MM.1S (cell line): ENCODE results near the gene ADM5.

ENCODE experiments used
- DNase-seq: peaks from one replicate; pipeline ENCODE4 v3.0.0-alpha.2; 2015
- H2AFZ ChIP-seq: fragments of 300-600 bp; sonication (generic); 2 replicates; pipeline ENCODE4 v1.6.0; 2016; ENCODE audit warnings: antibody characterized with exemption, low read length
- H3F3A ChIP-seq: fragments of 300-600 bp; sonication (generic); 2 replicates; pipeline ENCODE4 v1.6.1; 2016; ENCODE audit warnings: mild to moderate bottlenecking, antibody characterized with exemption, low read length, moderate library complexity, mixed read lengths; ENCODE audit not compliant: insufficient read depth
- H3K27ac ChIP-seq: fragments of 300-600 bp; sonication (generic); 2 replicates; pipeline ENCODE4 v1.5.1; 2016; ENCODE audit warnings: mild to moderate bottlenecking, low read length
- H3K27me3 ChIP-seq: fragments of 300-600 bp; sonication (generic); replicated peaks from 2 replicates; pipeline ENCODE4 v1.6.0; 2016; ENCODE audit warnings: low read length; ENCODE audit not compliant: insufficient read depth
- H3K36me3 ChIP-seq: fragments of 300-600 bp; sonication (generic); replicated peaks from 2 replicates; pipeline ENCODE4 v1.6.1; 2016; ENCODE audit warnings: mild to moderate bottlenecking, low read length, mixed read lengths; ENCODE audit not compliant: insufficient read depth
- H3K4me1 ChIP-seq: fragments of 300-600 bp; sonication (generic); 2 replicates; pipeline ENCODE4 v1.6.1; 2016; ENCODE audit warnings: low read length, mixed read lengths
- H3K4me2 ChIP-seq: fragments of 300-600 bp; sonication (generic); 2 replicates; pipeline ENCODE4 v1.6.0; 2016; ENCODE audit warnings: low read depth, low read length
- H3K4me3 ChIP-seq: fragments of 300-600 bp; sonication (generic); 2 replicates; pipeline ENCODE4 v1.5.1; 2016; ENCODE audit warnings: low read length, mixed read lengths
- H3K79me2 ChIP-seq: fragments of 300-600 bp; sonication (generic); 2 replicates; pipeline ENCODE4 v1.6.1; 2016; ENCODE audit warnings: mixed run types, low read length, mixed read lengths
- H3K9ac ChIP-seq: fragments of 300-600 bp; sonication (generic); 2 replicates; pipeline ENCODE4 v1.6.1; 2016; ENCODE audit warnings: low read length, mixed read lengths
- H3K9me2 ChIP-seq: fragments of 300-600 bp; sonication (generic); replicated peaks from 2 replicates; pipeline ENCODE4 v1.6.1; 2016; ENCODE audit warnings: mild to moderate bottlenecking, low read length, mixed read lengths; ENCODE audit not compliant: insufficient read depth
- H3K9me3 ChIP-seq: fragments of 300-600 bp; sonication (generic); replicated peaks from 2 replicates; pipeline ENCODE4 v1.6.1; 2016; ENCODE audit warnings: mild to moderate bottlenecking, low read length, mixed read lengths; ENCODE audit not compliant: insufficient read depth
- H4K20me1 ChIP-seq: fragments of 300-600 bp; sonication (generic); 2 replicates; pipeline ENCODE4 v1.6.1; 2016; ENCODE audit warnings: mild to moderate bottlenecking, low read length, moderate library complexity, mixed read lengths; ENCODE audit not compliant: insufficient read depth
- CTCF ChIP-seq: fragments of 300-600 bp; sonication (generic); IDR thresholded peaks from 2 replicates; pipeline ENCODE4 v1.5.1; 2016; ENCODE audit warnings: antibody characterized with exemption, low read length, mixed read lengths
- EZH2 ChIP-seq: fragments of 300-600 bp; sonication (generic); optimal IDR thresholded peaks from 2 replicates; pipeline ENCODE3; 2017; ENCODE audit warnings: low read depth, mild to moderate bottlenecking, antibody characterized with exemption, low read length, mixed read lengths
- EZH2phosphoT487 ChIP-seq: fragments of 300-600 bp; sonication (generic); IDR thresholded peaks from 2 replicates; pipeline ENCODE4 v1.6.1; 2018; ENCODE audit warnings: antibody characterized with exemption, low read length

Gene ADM5

GRCh38 chr19:49677231-49677900 is 12.0 kb upstream of the ADM5 start, which contains the start of gene PRMT1:
Gene PRMT1, plus strand, starts transcription at chr19:49677271. Its CDS starts 10 bp downstream, at chr19:49677281.
- Histone ChIP-seq H3K4me2 (peak within 1 kb of the TSS; percentile 74), H3K27me3 (no peaks in the 10 kb centered on the region), H3K9me2 (no peaks in the 10 kb centered on the region), H3K4me1 (peaks cover 16% of the 10 kb centered on the region), H3K4me3 (peak within 1 kb of the TSS; percentile 99), H3K79me2 (peaks cover 52% of the 10 kb centered on the region), H3K27ac (peak within 1 kb of the TSS; percentile 96), H3K9me3 (no peaks in the 10 kb centered on the region), H4K20me1 (peaks cover 9% of the 10 kb centered on the region; the same call in 1 of the 2 replicates), H3K9ac (peak within 1 kb of the TSS; percentile 100), H3F3A (peaks cover 51% of the 10 kb centered on the region), H3K36me3 (peaks cover 6% of the 10 kb centered on the region; the same call in 1 of the 2 replicates), H2AFZ (peak within 1 kb of the TSS; percentile 59)
- TF ChIP-seq EZH2phosphoT487 (no peak), EZH2 (no peak)
- peak; percentile 44 for DNase-seq

- Histone ChIP-seq H3F3A (peaks cover 51% of the 10 kb centered on the region), H3K9me2 (no peaks in the 10 kb centered on the region), H3K9me3 (no peaks in the 10 kb centered on the region), H3K27ac (peak overlapping the region; percentile 96), H3K4me2 (peak overlapping the region; percentile 74), H2AFZ (no peak overlapping the region), H3K36me3 (peaks cover 6% of the 10 kb centered on the region; the same call in 1 of the 2 replicates), H3K4me3 (peak overlapping the region; percentile 99), H3K79me2 (peaks cover 54% of the 10 kb centered on the region), H3K27me3 (no peaks in the 10 kb centered on the region), H4K20me1 (peaks cover 9% of the 10 kb centered on the region; the same call in 1 of the 2 replicates), H3K9ac (peak overlapping the region; percentile 100), H3K4me1 (peaks cover 16% of the 10 kb centered on the region)
- DNase-seq: peak; percentile 75
- TF ChIP-seq CTCF: peak; percentile 72
- no peak for TF ChIP-seq EZH2phosphoT487
These were observed 11.3 kb upstream of the ADM5 start for GRCh38 chr19:49677901-49678674.

- Histone ChIP-seq H3K27me3 (no peaks in the 10 kb centered on the region), H3F3A (peaks cover 43% of the 10 kb centered on the region), H3K4me2 (peak overlapping the region; percentile 74; the same call in 1 of the 2 replicates), H2AFZ (no peak overlapping the region), H3K36me3 (peaks cover 6% of the 10 kb centered on the region; the same call in 1 of the 2 replicates), H3K9me3 (no peaks in the 10 kb centered on the region), H4K20me1 (peaks cover 9% of the 10 kb centered on the region; the same call in 1 of the 2 replicates), H3K79me2 (peaks cover 59% of the 10 kb centered on the region), H3K4me3 (no peak overlapping the region; the same call in 1 of the 2 replicates), H3K27ac (no peak overlapping the region; the same call in 1 of the 2 replicates), H3K9me2 (no peaks in the 10 kb centered on the region), H3K4me1 (peaks cover 16% of the 10 kb centered on the region), H3K9ac (no peak overlapping the region; the same call in 1 of the 2 replicates)
- TF ChIP-seq EZH2phosphoT487 (no peak), EZH2 (no peak), CTCF (no peak)
- no peak for DNase-seq
These were observed 10.2 kb upstream of the ADM5 start for GRCh38 chr19:49678985-49679770.
